GM12864 (cell line): ENCODE results near the gene ST3GAL6.

Experiments
- DNase-seq: peaks from one replicate; pipeline ENCODE4 v3.0.0-alpha.2; 2011; ENCODE audit warnings: low read depth
- H3K4me3 ChIP-seq: 2 replicates; pipeline ENCODE4 v1.5.1; 2011; ENCODE audit warnings: mild to moderate bottlenecking, low read depth, low read length, control low read depth
- CTCF ChIP-seq: IDR thresholded peaks from 2 replicates; pipeline ENCODE4 v1.5.1; 2011; ENCODE audit warnings: low read depth, mild to moderate bottlenecking, moderate library complexity, low read length, control low read depth, inconsistent platforms; ENCODE audit errors: missing control alignments

ST3GAL6 gene

GRCh38 chr3:98737301-98737700, 25.8 kb upstream of the ST3GAL6 start:
- DNase-seq = no peak
- no peak overlapping the region for H3K4me3 ChIP-seq
- no peak for TF ChIP-seq CTCF

GRCh38 chr3:98739266-98739665, 23.9 kb upstream of the ST3GAL6 start:
- no peak for DNase-seq

GRCh38 chr3:98740324-98740723, 22.8 kb upstream of the ST3GAL6 start:
- no peak for DNase-seq
- no peak for TF ChIP-seq CTCF
- no peak overlapping the region for H3K4me3 ChIP-seq

More at GRCh38 chr3:98739266-98739665, 23.9 kb upstream of the ST3GAL6 start:
- H3K4me3 ChIP-seq = no peak overlapping the region
- TF ChIP-seq CTCF = no peak

DNA sequence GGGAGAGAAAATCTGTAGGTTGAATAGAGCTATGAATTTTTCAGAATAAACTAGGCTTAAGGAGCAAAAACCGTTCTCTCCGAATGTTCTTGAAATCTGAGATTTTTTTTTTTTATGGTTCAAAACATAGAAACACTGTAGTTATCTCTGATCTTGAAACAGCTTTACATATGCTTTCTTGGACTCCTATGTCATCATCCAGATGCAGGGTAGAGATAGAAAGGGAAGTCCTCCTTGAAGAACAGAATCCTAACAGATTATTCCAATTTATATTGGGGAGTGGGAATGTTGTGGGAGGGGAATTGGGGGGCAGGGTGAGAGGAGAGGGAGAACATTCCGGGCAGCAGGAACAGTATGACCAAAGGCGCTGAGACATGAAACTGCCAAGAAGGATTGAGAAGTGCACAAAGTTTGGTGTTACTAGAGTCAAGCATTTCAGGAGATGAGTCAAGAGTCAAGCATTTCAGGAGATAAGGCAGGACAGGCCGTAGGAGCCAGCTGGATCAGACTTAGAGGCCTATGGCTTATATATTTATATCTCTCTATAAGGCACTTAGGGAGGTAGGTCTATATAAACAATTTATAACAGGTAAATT, 21.9 kb upstream of the ST3GAL6 start:
- no peak for DNase-seq
- TF ChIP-seq CTCF = no peak
- H3K4me3 ChIP-seq = no peak overlapping the region

DNA sequence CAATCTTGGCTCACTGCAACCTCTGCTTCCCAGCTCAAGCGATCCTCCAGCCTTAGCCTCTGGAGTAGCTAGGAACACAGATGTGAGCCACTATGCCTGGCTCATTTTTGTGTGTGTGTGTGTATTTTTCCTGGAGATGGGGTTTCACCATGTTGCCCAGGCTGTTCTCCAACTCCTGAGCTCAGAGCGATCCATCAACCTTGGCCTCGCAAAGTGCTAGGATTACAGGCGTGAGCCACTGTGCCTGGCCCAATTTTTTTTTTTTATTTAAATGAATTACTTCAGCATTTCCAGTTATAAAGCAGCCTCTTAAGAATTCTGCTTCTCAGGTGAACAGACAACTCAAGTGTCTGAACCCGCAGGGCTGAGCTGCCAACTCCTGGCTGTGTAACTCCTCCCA, 20.1 kb upstream of the ST3GAL6 start:
- DNase-seq = no peak
- no peak for TF ChIP-seq CTCF
- no peak overlapping the region for H3K4me3 ChIP-seq

- no peak for DNase-seq
- H3K4me3 ChIP-seq = no peak overlapping the region
- TF ChIP-seq CTCF = no peak
Measured at GRCh38 chr3:98744283-98744682, 18.9 kb upstream of the ST3GAL6 start.

DNA sequence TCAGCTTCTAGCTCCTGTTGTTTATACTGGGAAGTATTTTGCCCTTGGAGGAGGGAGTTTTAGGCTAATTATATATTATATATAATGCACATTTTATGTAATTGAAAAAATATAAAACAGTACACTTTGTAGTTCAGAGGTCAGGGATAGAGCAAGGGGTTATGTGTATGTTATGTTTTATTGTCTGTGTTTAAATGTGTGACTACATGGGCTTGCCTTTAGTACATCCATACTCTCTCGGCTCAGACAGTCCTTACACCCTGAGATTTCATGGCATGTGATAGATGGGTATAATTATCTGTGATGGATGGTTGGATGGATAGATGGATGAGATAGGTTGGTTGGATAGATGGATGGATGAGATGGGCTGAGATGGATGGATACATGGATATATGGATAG, 17.4 kb upstream of the ST3GAL6 start:
- H3K4me3 ChIP-seq = no peak overlapping the region
- no peak for TF ChIP-seq CTCF
- no peak for DNase-seq
